GM18870 (cell line): ENCODE data around the gene WNT3A.
"Not testable (repeated sequence)": the region's sequence is repeated elsewhere in the genome, so short reads cannot be mapped to it uniquely, and the experiment has no call there.

Experiments used
- ATAC-seq: cut with Tn5 transposase; IDR thresholded peaks from one replicate; pipeline ENCODE4 v1.9.1; 2021; ENCODE audit warnings: moderate library complexity; ENCODE audit not compliant: unreplicated experiment

Gene WNT3A

DNA sequence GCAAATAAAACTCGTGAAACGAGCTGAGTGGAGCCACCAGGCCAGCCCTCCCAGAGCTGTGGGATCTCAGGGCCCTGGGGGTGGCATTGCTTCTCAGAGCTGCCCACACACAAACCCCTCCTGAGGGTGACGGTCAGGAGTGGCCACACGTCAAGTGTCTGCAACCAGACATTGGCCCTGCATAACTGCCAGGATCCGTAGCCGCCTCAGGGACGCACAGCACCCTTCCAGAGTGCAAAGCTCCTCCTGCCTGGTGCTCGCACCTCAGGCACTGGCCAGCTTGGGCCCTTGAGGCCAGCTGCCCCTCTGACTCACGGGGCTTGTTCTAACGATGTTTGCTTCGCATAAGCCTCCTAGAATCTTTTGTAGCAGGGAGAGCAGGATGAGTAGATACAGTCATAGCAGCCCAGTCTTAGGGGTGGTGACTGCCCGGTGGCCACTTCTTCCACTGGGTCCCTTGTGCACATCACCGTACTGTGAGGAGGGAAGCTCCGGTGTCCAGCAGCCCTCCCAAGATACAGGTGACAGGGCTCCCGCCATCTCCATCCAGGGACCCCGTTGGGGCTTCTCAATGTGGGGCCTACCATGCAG, 5.0 kb downstream of the WNT3A start:
- ATAC-seq = no peak

DNA sequence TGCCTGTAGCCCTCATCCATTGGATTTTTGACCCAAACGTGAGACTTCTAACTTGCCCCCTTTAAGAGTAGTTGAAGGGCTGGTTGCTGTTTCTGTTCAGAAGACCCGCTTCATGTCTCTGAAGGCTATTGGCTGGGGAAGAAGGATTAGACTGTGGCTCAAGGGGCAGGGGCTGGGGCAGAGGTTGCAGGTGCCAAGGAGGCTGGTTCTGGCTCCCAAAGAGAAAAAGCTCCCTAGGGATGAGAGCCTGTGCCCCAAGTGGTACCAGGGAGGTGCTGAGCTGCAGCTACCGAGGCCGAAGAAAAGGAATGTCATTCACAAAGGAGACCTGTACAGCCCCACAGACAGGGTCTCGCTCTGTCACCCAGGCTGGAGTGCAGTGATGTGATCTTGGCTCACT, 5.8 kb downstream of the WNT3A start:
- ATAC-seq = no peak

DNA sequence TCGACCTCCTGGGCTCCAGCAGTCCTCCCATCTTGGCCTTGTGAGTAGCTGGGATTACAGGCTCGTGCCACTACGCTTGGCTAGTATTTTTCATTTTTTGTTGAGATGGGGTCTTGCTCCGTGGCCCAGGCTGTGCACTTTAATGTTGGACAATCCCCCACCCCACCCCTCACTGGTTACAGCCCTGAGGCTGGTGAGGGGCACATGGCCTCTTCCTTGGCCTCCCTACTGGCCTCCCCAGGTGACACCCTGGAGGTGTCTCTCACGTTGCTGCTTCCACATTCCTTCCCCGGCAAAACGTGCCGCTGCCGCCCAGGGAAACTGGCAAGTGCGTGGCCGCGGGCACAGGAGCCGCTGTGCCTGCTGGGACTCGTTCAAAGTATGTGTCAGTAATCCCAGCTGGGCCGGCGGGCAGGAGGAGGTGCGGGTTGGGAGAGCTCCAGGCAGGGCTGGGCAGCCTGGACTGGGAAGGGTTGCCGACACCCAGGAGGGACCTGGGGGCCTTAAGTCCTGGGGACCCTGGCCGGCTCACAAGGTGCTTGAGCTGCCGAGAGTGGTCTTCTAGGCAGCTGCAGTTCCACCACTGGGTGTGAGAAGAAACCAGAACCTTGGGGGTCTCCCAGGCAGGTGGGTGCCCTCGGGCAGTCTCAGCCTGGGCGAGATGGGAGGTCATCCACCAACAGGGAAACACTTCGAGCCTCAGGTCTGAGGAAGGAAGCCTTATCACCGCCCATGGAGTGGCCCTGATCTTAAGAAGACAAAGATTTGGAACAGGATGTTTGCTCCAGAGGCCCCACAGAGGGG, 6.5 kb downstream of the WNT3A start:
- no peak for ATAC-seq

DNA sequence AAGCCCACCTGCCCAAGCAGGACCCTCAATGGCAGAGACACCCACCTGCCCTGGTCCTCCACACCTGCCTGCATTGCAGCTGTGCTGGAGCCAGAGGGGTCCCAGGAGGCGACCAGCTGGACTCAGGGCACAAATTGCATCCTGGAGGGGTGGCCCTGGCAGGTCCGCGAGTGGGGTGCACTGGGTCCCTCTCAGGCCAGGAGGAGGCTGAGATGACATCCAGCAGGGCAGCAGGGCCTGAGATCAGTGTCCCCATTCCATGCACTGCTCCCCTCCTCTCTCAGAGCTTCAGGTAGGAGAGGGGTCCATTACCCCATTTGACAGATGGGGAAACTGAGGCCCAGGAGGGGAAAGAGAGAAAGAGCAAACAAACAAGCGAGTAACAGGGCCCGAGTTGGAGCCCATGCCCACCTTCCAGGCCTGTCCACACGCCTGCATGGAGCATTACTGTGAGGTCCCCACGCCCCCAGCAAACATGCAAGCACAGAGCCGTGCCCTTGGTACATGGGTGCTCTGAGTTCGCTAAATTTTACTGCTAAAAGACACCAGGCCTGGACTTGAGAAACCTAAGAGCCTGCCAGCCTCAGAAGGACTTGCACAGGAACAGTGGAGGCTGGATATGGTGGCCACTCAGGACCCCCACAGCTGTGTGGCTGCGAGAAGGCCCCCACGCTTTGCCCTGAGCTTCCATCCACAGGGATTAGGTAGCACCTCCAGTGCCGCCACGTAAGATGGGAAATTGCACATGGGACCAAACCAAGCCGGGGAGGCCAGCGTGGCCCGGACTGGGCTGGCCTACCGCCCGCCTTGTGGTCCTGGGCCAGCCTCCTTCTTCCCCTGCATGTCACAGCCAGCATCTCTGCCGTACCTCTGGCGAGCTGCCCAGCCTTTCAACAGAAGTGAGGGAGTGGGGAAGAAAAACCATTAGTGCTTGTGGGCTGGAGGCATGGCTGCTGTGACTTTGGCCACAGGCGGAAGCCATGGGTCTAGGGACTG, 7.4 kb downstream of the WNT3A start:
- no peak for ATAC-seq

DNA sequence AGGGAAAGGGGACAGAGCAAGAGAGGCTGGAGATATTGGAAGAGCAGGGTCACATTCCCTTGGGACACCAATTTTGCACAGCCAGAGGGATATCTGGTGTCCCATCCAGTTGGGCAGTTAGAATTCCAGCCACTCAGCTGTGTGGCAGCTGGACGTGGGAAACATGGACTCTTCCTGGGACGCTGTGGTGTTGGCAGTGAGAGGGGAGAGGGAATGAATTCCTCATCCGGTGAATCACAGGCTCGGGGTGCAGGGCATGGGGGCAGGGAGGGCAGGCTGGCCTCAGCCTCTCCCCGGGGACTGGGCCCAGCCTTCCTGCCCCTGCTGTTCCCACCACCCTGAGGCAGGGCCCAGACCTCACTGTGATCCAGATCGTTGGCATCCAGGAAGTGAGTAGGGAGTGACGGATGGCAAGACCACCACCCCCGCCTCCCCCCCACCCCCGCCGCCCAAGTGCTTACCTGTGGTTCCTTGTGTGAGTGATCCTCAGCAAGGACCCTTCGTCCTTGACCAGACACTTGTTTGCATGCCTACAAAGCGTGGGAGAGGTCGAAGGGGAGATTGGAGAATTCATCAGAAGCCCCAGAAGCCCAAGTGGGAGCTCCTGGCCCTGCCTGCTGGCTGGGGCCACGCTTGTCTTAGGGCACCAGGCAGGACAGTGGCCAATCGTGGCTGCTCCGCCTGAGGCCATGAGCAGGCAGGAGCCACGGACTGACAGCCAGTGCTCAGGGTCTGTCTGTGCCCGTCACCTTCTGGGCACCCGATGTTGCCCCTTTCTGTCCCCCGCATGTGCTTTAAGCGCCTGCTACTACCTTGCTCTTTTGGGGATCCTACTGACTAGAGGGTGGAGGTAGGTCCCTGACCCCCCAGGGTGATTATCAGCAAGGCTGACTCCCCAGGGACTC, 8.7 kb downstream of the WNT3A start:
- ATAC-seq = no peak

DNA sequence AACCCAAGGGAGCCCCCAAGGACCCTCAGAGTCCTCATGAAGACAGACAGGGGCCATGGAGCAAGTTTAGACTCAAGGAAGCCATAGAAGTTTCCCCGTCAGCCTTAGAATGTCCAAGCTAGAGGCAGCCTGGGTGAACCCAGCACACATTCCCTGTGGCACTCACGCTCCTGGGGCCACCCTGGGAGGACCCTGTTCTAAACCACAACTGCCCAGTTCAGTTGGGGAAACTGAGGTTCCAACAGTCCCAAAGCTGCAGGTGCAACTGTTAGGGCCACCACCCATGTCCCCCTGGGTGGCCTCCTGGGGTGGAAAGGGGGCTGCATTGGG, 9.3 kb downstream of the WNT3A start:
- ATAC-seq = no peak

DNA sequence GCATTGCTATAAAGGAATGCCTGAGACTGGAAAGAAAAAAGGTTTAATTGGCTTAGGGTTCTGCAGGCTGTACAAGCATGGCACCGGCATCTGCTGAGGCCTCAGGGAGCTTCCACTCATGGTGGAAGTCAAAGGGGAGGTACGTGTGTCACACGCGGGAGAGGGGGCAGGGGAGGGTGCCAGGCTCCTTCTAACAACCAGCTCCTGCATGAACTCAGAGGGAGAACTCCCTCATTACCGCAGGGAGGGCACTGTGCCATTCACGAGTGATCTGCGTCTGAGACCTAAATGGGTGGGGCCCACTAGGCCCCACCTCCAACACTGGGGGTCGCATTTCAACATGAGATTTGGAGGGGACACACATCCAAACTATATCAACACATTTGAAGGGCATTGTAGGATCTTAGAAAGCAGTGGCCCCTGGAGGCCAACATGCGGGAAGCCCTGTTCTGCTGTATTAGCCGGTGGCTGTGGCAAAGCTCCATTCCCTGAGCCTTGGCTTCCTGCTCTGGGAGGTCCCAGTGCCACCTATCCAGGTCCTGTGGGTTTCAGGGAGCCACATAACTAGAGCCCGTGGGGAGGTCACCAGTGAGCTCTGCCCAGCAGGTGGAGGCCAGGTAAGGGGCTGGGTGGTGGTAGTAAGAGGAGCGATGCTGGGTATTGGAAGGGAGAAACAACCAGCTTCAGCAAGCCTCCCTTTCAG, 10.0 kb downstream of the WNT3A start:
- no peak for ATAC-seq

DNA sequence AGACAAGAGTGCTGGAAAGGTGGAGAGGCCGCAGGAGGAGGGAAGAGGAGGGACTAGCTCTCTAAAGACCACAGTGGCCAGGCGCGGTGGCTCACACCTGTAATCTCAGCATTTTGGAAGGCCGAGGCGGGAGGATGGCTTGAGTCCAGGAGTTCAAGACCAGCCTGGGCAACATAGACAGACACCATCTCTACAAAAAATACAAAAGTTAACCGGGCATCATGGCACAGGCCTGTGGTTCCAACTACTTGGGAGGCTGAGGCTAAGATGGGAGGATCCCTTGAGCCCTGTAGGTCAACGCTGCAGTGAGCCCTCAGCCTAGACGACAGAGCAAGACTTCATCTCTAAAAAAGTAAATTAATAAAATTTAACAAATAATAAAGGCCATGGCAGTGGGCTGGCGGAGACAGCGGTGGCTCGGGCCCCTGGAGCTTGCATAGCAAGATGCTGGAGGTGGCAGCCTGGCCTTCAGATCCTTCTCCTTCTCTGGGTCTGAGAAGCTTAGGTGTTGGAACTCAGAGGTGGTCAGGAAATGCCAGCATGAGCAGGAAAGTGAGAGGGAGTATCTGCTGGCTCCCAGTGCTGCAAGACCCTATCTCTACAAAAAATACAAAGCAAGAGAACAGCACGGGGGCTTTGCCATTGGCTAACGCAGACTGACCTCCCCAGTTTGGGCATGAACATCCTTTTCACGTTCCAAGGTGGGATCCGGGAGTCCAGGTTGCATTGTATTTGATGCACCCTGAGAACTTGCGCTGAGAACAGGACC, 10.7 kb downstream of the WNT3A start:
- no peak for ATAC-seq

DNA sequence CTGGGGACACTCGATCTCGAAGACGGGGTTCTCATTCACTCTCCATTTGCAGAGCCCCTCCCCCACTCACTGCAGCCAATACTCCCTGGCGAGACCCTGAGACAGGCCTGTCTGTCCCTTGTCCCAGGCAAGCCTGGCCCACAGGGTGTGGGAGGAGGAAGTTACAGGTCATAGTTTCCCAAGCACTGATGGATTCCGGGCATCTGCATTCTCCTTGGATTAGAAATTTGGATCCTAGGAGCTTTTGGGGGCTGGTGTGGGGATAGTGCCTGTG, 11.3 kb downstream of the WNT3A start:
- no peak for ATAC-seq

DNA sequence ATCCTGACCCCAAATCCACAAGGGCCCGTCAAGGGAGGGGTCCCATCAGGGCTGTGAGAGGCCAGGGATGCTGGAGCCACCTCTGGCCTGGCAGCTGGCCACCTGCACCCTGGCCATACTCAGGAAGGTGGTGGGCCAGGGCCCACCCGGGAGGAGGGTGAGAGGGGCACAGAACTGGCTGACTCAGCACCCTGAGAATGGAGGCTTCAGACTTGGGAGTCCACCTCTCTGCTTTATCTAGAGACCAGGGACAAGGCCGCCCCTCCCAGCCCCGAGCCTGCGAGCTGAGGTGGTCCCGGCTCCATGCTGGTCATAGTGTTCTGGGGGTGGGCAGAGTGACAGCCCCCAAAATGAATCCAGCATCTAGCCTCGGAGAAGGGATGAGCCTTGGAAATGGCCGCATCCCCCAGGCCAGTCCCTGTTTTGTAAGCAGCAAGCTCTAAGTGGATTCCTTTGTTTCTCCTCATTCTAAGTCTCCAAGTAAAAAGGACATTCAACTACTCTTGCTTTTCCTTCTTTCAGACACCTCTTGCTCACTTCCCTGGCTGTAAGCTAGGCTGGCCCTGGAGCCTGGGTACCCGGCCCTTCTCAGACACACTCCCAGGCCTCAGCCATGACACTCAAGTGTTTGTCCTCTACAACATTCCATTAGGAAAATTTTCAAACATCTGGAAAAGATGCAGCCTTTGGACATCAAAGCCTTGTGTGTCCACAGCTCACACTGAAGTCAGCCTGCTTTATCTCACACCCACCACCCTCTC, 12.3 kb downstream of the WNT3A start:
- ATAC-seq = no peak

DNA sequence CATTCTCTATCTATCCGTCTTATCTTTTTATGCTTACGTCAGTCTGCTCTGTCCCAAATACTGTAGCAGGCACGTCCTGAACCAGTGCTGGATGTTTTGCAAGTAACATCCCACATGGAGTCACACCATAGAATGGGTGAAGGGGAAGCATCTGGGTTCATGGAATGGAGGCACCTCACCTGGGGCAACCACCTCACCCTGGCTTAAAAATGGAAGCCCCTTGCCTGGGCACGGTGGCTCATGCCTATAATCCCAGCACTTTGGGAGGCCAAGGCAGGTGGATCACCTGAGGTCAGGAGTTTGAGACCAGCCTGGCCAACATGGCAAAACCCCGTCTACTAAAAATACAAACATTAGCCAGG, 12.9 kb downstream of the WNT3A start:
- not testable (repeated sequence) for ATAC-seq

DNA sequence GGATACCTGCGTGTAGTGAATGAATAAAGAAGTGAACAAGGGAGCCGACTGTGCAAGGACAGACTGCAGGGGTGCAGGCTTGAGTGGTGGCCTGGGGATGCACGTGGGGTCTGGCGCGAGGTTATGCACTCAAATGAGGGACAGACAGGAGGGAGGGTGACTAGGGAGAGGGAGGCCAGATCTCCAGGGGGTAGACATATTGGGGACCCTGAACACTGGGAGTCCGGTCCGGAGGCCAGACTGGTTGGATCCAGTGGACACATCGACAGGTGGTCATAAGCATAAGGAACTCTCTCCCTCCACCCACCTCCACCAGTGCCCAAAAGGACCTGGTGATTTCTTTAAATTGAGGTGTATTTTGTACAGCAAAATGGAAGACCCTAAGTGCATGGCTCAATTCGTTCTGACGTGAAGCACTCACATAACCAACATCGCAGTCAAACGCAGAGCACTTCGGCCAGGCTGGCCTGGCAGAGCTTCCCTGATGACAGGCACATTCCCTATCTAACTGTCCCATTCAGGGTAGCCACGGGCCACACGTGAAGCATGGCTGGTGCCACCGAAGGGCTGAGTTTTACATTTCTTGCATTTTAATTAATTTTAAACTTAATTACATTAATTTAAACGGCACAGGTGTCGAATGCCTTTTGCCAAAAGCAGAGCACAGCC, 14.0 kb downstream of the WNT3A start:
- no peak for ATAC-seq

DNA sequence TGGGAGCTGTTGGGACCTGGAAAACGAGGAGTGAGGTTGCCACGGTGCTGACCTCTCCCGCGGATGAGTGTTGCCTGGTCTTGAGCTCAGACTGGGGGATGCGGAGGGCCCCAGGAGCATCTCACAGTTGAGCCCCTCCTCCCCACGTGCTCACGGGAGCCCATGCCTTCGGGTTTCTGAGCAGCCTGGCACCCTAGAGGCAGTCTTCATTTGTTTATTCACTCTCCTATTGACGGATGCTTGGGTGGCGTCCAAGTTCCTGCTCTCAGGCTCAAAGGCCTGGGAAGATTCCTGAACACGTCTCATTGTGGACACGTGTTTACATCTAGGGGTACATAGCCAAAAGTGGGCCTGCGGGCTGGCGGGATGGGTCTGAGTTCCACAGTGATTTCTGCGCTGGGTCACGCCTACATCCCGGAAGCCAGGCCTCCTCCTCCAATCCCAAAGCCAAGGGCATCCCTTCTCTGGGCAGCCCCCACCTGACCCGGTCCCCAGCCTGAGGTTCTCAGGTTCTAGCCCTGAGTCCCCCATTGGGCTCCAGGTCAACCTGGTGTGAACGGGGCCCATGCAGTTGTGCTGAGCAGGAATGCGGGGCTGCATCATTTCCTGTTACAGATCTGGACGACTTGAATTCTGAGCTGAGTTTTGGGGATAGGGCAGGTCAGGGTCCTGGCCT, 14.7 kb downstream of the WNT3A start:
- ATAC-seq = no peak

DNA sequence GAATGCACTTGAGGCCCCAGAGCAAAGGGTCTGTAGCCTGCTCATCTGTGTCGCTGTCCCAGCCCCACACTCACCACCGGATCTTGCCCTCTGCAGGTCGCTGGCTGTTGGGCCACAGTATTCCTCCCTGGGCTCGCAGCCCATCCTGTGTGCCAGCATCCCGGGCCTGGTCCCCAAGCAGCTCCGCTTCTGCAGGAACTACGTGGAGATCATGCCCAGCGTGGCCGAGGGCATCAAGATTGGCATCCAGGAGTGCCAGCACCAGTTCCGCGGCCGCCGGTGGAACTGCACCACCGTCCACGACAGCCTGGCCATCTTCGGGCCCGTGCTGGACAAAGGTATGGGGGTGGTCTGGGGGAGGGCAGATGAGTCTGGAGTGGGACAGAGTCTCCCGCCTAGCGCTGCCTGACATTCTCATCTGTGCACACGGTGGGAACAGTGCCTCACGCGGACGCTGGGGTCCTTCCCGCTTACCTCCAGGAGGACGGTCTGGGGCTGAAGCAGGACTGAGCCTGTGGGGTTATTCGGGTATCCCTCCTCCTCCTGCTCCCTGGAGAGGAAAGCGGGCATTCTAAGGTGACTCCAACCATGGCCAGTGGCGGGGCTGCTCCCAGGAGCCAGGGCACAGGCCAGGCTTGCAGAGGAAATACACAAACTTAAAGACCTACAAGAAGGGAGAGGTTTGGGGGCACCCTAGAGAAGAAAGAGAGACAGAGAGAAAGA, 15.9 kb downstream of the WNT3A start:
- no peak for ATAC-seq

DNA sequence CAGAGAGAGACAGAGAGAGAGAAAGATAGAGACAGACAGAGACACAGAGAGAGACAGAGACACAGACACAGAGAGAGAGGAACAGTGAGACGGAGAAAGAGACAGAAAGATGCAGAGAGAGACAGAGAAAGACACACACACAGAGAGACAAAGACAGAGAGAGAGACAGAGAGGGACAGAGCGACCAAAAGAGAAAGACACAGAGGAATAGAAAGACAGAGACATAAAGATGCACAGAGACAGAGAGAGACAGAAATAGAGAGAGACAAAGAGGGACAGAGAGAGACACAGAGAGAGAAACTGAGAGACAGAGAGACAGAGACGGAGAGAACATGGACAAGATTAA, 16.5 kb downstream of the WNT3A start:
- ATAC-seq = no peak

DNA sequence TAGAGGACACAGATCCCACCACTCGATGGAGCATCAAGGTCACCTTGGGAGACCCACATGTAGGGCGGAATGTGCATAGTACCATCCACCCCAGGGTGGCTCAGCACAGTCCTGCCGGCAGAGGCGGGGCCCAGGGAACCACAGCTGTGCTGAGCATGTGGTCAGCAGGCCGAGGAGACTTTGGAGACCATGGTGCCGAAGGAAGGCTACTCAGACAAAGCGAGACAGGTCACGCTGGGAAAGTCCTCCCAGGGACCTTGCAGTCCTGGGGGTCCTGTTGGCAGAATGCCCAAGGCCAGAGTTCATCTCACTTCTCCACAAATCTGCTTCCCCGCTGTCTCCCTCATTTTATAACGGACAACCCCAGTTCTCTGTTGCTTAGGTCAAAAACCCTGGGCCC, 22.5 kb downstream of the WNT3A start:
- no peak for ATAC-seq

DNA sequence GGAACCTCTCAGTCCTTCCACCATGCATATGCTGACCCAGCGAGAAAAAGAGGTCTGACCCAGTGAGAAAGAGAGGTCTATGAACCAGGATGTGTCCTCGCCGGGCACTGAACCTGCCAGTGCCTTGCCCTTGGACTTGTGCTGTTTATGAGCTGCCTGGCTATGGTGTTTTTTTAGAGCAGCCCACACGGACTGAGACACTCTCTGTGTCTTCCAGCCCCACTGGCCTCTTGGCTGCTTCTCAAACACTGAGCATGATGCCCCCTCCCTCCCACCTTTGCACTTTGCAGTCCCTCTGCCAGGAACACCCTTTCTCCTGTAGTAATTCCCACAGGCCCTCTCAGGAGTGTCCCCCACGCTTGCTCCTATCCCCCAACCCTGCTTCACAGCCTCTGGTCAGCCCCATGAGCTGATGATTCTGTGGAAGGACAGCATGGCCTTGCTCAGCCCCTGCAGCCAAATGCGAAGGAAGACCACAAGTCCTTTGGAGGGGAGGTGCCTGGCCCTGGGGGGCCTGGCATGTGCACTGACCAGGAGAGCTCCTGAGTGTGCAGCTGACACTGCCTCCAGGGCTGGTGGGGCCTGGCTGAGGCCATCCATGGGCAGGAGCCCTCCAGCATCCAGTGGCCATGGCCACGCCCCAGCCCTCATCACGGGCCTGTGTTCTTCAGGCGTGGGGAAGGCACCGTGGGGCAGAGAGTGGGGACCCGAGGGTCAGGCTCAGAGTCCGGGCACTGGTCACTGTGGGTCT, 23.8 kb downstream of the WNT3A start:
- no peak for ATAC-seq
